Measurements from ENCODE around the gene GTPBP3.
"Not testable (repeated sequence)": the region's sequence is repeated elsewhere in the genome, so short reads cannot be mapped to it uniquely, and the experiment has no call there.

GTPBP3 gene

DNA sequence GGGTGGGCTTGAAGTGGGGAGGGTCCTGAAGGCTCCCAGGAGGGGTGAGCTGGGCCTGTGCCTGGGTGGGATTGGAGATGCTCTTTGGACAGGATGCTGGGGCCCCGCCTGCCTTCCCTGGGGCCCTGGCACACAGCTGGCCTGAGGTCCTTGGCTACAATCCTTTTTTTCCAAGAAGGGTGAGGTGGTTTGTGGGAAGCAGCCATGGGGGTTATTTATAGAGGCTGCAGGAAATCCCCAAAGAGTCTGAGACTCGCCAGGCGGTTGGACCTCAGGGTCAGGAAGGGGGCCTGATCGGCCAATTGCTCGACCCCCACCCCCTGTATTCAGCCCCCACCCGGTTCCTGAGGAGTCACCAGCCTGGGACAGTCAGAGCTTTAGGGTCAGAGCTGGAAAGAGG lies 10.0 kb downstream of the GTPBP3 start:
- DNase-seq, result no peak

DNA sequence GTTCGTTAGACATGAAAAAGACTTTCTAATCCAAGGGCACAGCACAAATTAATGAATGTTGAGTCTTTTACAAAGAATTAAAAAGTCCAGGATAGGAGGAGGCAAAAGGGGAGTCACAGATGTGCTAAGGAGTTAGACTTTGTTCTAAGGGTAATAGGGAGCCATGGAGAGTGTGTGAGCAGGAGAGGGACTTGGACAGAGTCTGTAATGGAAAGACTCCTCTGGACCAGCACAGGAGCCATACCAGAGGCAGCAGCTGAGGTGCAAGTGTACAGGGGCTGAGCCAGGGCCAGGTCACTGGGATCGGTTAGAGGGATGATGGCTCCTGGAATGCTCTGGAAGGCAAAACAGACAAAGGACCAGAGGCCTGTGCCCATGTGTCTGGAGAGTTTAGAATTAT lies 10.5 kb downstream of the GTPBP3 start:
- DNase-seq, result no peak

DNA sequence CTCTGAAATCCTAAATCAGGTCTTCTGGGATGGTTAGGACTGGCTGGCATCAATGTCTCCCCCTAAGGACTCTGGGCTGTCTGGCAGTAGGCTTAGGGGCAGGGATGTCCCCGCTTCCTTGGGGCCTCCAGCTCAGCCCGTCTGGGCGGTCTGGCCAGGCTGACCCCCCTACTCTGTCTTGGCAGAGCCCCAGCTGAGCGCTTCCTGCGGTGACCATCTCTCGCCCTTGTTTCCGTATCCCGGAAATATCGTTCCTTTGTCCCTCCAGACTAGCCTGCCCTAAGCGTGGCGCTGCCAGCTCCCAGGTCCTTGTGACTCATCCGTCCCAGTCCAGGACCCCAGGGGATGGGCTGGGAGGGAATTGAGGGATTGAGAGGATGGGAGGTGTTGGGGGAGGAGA lies 11.3 kb downstream of the GTPBP3 start:
- no peak for DNase-seq

DNA sequence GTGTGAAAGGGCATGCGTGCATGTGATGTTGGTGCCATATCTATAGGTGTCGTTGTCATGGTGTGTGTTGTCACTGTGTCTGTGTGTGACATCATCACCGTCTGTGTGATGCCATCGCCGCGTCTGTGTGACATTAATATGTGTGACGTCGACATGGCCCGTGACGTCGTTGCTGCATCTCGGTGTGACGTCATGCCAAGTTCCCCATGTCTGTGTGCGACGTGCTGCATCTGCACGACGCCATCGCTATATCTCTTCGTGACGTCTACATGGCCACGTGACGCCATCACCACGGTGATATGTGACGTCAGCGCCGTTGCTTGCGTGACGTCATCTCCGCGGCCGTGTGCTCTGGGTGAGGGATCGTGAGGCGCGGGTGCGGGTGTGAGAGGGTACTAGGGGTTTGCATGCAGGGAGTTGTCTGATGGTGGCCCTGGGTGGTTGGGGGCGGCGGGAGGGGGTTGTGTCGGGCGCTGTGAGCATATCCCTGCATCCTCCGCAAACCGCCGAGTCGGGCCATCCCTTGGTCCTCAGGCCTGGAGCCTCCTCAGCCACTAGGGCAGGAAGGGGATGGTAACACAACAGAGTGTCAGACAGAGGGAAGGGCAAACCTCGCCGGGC lies 14.6 kb downstream of the GTPBP3 start:
- no peak for DNase-seq

DNA sequence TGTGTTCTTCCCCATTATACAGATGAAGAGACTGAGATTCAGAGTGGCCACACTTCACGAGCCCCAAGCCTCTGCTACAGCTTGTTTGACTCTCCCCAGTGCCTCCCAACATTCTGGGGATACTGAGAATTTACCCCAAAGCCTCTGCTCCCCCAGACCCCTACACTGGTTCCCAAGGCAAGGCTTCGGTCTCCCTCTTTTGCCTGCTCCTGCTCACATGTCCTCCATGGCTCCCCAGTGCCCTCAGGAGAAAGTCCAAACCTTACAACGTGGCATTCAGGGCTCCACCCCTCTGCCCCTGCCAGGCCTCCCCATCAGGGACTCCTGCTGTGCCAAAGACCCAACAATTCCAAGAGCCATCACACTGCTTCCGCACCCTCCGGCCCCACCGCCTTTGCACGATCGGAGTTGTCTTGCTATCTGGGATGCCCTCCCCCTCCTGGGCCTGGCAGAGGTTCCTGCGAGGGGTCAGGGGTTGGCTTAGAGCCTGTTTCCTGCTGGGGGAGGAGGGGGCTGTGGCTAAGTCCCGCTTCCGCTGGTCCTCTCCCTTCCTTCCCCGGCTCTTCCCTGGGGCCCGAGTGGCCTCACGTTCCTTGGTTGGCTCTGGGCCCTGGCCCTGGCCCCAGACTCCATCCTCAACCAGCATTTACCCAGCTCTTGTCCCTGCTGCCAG lies 15.4 kb downstream of the GTPBP3 start:
- DNase-seq, result no peak

DNA sequence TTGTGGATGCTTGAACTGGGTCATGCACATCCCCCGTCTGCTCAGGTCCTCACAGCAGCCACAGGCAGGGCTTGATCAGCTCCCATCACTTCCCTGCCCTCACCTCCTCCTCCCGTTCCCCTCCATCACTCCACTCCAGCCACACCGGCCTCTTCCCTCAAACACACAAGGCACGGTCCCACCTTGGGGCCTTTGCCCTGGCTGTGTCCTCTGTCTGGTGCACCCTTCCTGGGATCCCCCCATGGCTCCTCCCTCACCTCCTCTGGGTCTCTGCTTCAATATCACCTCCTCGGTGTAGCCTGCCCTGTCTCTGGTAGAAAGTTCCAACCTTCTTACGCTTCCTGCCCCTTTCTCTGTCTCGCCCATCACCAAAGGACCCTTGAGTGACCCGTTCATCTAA lies 16.0 kb downstream of the GTPBP3 start:
- no peak for DNase-seq

DNA sequence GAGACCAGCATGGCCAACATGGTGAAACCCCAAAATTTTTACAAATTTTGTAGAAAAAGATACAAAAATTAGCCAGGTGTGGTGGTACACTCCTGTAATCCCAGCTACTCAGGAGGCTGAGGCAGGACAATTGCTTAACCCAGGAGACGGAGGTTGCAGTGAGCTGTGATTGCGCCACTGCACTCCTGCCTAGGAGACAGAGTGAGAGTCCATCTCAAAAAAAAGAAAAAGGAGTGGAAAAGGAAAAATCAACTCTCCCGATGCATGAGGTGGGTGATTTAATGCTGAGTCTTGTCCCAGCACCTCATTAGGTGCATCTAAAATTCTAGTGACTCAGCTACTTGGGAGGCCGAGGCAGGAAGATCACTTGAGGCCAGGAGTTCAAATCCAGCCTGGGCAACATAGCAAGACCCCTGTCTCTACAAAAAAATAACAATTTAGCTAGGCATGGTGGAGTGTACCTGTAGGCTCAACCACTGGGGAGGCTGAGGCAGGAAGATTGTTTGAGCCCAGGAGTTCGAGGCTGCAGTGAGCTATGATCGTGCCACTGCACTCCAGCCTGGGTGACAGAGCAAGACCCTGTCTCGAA lies 19.8 kb downstream of the GTPBP3 start:
- no peak for DNase-seq

DNA sequence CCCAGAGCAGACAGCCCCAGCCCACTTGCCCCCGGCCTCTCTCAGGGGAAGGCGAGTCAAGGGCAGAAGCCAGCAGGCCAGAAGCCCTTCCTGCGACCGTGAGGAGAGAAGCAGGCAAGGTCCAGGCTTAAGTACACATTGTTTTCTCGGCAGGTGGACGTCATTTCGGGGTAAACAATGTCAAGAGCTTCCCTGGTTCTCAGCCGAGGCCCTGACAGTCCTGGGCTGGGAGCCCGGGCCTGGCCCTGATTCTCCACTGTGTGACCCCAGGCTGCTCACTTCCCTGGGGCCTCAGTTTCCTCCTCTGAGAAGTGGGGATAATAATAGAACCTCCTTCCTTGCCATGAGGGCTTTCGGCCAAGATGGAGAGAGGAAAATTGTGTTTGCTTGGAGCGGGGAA lies 20.4 kb downstream of the GTPBP3 start:
- no peak for DNase-seq

DNA sequence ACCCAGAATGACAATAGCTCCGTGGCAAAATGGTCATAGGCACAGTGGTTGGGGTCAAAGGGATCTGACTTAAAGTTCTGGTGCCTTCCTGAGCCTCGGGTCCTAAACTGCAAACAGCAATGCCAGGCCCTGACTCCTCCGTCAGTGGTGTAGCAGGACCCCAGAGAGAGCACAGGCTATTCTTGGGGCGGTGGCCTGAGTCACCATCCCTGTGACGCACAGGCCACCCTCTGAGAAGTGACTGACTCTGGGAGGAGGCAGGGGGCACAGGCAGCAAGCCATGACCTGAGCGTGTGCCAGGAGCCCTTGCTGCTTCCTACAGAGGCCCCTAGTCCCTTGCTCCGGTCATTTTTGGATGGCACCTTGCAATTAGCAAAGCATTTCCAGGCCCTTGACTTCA lies 21.0 kb downstream of the GTPBP3 start:
- DNase-seq, result no peak

DNA sequence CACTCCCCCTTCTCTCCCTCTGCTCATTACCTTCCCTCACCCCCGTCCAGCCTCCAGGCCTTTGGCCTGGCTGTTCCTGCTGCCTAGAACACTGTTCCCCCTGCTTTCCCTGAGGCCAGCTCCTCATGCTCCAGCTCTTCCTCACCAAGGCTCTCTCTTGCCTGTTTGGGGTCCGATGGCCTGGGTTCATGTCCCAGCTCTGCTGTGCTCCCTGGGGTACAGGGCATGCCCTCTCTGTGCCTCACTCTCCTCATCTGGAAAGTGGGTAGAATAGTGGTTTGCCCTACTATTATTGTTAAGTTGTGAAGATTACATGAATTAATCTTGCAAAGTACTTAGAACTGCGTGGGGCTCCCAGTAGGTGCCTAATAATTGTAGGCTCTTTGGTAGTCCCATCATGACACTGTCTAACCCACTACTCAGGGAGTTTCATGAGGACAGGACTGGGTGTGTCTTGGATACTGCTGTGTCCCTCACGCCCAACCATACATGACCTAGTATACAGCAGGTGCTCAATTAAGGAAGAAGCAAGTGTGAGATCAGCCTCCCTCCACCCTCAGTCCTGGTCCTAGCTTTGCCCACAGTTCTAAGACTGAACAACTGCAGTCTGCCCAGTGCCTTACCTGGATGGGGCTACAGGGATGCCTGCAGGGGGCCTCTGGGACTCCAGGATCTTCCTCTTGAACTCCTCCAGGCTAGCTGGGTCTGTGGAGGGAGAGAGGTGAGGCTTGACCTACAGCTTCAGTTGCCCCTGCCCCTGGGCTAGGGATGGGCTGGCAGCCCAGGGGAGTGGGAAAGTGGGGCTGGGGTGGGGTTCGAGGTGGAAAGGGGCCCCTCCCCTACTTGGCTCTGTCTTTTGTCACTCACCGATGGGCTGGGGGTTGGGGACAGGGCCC lies 22.8 kb downstream of the GTPBP3 start:
- DNase-seq, result no peak

DNA sequence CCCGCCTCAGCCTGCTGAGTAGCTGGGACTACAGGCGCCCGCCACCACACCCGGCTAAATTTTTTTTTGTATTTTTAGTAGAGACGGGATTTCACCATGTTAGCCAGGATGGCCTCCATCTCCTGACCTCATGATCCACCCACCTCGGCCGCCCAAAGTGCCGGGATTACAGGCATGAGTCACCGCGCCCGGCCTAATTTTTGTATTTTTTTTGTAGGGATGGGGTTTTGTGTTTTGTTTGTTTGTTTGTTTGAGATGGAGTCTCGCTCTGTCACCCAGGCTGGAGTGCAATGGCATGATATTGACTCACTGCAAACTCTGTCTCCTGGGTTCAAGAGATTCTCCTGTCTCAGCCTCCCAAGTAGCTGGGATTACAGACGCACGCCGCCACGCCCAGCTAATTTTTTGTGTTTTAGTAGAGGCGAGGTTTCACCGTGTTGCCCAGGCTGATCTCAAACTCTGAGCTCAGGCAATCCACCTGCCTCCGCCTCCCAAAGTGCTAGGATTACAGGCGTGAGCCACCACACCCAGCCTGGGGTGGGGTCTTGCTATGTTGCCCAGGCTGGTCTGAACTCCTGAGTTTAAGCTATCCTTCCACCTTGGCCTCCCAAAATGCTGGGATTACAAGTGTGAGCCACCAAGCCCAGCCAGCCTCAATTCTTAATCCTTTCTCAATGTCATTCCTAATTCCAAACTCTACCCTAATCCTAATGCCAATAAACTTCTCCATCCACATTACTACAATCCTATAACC lies 26.7 kb downstream of the GTPBP3 start:
- DNase-seq, result not testable (repeated sequence)

DNA sequence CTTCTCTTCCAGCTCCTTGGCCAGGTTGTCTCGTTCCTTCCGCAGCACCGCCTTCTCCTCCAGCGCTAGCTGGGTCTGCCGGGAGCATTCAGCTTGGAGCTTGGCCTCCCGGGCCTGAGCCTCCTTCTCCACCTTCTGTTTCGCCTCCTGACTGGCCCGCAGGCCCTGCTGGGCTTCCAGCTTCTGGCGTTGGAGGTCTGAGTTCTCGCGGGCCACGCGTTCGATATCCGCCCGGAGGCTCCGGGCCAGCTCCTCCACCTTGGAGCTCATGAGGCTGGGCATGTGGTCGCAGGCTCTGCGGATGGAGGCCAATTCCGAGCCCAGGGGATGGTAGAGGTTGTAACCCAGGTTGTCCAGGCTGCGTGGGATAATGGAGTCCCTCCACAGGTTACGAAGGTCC lies 28.0 kb downstream of the GTPBP3 start:
- DNase-seq, result no peak

DNA sequence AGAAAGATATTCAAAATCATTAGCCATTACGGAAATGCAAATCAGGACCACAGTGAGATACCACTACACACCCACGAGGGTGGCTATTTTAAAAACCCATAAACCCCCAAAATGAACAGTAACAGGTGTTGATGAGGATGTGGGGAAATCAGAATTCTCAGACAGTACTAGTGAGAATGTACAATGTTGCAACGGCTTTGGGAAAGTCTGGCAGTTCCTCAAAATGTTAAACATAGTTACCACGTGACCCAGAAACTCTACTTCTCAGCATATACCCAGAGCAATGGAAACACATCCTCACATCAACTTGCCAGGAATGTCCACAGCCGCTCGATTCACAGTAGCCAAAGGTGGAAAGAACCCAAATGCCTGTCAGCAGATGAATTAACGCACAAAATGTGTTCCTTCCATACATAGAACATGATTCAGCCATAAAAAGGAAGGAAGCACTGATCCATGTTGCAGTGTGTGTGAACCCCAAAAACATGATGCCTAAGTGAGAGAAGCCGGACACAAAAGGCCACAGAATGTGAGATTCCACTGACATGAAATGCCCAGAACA lies 32.8 kb downstream of the GTPBP3 start:
- no peak for DNase-seq

DNA sequence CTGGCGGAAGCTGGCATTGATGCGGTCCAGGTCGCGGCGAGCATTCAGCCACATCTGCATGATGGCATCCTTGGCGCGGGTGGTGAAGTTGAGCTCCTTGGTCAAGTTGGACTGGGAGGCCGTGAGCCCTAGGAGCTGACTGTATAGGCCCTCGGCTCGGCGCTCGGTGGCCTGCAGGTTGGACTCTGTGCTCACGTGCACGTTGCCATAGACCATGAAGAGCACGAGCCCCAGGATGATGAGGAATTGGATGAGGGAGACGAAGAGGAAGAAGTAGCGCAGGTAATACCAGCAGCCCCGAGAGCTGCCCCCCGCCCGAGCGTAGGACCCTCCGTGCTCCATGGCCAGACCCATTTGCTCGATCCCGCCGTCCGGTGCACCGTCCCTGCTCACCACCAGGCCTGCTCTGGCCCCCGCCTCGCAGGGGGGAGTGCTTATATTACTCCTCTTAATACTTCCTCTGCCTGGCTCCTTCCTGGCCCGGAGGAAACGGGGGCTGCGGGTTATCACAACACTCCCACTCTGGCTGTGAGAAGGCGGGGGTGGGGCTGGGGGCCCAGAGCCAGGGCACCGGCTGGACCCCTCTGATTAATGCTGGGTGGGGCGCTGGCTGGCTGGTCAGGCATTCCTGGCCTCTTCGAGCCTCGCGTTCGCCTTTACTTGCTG lies 39.7 kb downstream of the GTPBP3 start, which contains the start of gene PLVAP:
PLVAP (minus strand) TSS at position 408 of the 666 bp plus-strand sequence; CDS start at position 354, 54 bp downstream.
- no peak for DNase-seq

DNA sequence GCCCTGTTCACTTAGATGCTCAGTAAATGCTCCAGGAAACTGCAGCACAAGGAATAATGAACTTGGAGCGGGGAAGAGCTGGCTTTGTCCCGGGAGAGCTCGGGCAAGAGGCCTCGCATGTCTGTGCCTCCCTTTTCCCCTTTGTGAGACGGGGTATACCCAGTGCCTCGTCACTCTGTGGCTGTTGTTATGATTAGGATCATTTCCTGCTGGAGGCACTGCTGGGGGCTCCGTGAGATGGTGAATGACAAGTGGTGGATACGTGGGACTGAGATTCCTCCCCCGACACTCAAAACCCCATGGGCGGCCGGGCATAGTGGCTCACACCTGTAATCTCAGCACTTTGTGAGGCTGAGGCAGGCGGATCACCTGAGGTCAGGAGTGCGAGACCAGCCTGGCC lies 40.9 kb downstream of the GTPBP3 start:
- no peak for DNase-seq

DNA sequence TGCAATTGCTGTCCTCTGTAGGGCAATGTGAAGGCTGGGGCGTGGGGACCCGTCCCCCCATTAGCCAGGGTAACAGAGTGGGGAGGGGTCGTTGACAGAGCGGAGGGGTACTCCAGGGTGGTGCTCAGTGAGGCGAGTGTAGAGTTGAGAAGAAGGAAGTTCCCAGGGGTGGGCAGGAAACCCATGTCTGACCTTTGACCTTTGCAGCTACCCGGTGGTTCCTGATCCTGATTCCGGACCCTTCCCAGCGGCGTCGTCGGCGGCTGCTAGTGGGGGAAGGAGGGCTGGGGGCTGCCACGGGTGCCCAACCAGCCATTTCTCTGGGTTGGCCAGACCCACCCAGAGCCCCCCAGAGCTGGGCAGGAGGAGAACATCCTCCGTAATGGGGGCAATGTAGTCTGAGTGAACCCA lies 41.9 kb downstream of the GTPBP3 start:
- DNase-seq, result no peak

DNA sequence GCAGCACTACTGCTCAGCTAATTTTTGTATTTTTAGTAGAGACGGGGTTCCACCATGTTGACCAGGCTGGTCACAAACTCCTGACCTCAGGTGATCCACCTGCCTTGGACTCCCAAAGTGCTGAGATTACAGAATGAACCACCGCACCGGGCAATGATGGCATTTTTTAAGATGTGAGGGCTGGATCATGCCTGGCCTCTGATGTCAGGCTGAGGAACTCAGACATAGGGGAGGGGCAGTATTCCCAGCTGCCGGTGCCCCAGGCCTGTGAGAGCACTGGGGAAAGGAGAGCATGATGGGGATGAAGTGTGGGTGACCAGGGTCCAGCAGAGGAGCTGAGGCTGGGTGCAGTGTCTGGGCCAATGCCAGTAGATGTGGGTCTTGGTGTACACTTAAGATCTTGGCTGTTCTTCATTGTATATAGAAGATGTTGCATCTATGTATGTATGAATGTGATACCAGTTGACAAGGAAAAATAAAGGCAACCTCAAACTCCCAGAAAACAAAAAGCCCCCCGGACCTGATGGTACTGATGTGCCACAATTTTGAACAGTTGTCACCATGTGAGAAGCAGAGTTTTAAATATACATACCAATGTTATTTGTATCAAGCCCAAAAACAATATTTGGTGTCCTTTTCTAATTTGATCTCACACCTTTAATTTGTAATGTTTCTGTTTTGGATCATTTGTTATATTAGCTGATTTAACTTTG lies 43.2 kb downstream of the GTPBP3 start:
- DNase-seq, result no peak

DNA sequence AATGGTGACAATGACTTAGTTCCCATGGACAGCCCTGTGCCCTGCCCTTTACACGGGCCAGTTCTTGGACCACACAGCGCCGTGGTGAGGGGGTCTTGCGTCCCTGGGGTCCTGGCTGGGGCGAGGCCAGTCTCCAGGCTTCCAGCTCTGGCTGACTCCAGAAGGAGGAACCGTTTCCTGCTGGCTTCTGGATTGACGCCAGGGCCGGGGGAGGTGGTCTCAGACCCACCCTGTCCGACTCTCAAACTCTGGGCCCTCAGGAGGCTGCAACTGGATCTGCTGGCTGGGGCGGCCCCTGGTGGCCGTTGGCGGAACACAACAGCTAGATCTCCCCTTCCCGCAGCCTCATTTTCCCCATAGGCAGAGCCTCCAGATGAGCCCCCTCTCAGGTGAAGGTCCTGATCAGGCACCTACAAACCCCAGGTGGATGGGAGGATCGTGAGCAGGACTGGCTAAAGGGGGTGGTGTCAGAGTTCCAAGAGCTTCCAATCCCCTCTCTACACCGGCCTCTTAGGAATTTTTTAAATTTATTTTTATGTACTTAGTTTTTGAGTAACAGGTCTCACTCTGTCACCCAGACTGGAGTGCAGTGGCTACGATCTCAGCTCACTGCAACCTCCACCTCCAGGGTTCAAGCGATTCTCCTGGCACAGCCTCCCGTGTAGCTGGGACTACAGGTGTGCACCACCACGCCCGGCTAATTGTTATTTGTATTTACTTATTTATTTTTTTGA lies 48.7 kb downstream of the GTPBP3 start:
- DNase-seq, result peak; percentile 21

DNA sequence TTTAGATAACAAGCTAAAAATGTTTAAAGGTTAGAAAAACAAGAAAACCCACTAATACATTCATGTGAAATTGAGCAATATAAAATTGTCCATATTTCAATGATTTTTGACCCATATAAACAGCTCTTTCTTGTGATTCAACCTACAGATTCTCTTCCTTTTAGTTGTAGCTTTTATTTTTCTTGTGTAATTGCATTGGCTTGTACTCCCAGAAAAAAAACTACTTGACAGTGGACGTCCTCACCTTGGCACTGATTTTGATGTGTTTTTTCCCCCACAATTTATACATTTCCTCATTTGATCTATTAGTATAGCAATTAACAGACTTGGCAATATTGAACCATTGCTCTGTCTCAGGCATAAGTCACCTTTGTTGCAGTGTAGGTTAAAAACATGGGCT lies 51.9 kb downstream of the GTPBP3 start:
- no peak for DNase-seq

DNA sequence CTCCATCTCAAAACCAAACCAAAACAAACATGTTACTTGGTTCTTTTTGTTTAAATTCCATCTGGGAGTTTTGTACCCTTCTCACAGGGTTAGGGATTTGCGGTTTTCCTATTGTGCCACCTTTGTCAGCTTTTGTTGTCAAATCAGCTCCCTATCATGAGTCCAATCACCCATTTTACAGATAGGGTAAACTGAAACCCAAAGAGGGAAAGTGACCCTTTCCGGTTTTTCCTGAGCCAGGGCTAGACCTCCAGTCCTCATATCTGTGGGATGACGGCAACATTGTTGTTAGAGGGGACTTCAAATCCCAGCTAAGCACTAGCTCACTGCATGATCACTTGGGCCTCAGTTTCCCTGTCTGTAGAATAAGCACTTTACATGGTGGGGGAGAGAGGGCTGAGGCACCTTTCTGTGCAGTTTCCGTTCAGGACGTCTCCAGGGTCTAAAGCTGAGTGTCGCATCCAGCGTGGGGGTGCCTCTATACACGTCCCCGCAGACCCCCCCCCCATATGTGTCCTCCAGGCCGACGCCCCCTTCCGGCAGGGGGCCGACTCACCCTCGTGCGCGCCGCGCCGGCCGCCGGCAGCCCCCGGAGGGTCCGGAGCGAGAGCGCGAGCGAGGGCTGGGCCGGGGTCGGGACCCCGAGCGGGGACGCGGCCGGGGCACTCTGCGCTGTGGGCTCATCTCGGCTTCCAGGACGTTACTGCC lies 52.8 kb downstream of the GTPBP3 start:
- no peak for DNase-seq

All from KG1 (cell line).